Measurements from ENCODE around the gene TFAM.

- no peak for TF ChIP-seq EZH2 (IDR thresholded peaks at IDR 0.05)
- TF ChIP-seq, protein P1, sequence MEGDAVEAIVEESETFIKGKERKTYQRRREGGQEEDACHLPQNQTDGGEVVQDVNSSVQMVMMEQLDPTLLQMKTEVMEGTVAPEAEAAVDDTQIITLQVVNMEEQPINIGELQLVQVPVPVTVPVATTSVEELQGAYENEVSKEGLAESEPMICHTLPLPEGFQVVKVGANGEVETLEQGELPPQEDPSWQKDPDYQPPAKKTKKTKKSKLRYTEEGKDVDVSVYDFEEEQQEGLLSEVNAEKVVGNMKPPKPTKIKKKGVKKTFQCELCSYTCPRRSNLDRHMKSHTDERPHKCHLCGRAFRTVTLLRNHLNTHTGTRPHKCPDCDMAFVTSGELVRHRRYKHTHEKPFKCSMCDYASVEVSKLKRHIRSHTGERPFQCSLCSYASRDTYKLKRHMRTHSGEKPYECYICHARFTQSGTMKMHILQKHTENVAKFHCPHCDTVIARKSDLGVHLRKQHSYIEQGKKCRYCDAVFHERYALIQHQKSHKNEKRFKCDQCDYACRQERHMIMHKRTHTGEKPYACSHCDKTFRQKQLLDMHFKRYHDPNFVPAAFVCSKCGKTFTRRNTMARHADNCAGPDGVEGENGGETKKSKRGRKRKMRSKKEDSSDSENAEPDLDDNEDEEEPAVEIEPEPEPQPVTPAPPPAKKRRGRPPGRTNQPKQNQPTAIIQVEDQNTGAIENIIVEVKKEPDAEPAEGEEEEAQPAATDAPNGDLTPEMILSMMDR (IDR thresholded peaks at IDR 0.05 in 2 of 3, conservative IDR thresholded peaks at IDR 0.05 in 1 of 3; ENCODE audit: borderline replicate concordance in 1 of 3, insufficient read depth in 1 of 3, low read depth in 2 of 3, low read length in 2 of 3) = no peak
Observed at GRCh38 chr10:58382489-58382995, 2.7 kb upstream of the TFAM start.

Data from HCT116 (cell line).